Measurements from ENCODE around the gene DKK1.

DKK1 gene

GRCh38 chr10:52313933-52314821 is at the start of gene DKK1:
Gene DKK1 (plus strand): TSS chr10:52314281. CDS start chr10:52314435, 154 bp downstream.
- H3K4me3 ChIP-seq (replicated peaks in 1 of 2; ENCODE audit: low read depth in 2 of 2, low read length in 2 of 2): peak within 1 kb of the TSS; percentile 81 to 85
- peak; percentile 92 for TF ChIP-seq CTCF (IDR thresholded peaks at IDR 0.05; ENCODE audit: low read depth, low read length)
- DNase-seq (ENCODE audit: low read depth in 2 of 2): peak; percentile 85 to 88

DNA sequence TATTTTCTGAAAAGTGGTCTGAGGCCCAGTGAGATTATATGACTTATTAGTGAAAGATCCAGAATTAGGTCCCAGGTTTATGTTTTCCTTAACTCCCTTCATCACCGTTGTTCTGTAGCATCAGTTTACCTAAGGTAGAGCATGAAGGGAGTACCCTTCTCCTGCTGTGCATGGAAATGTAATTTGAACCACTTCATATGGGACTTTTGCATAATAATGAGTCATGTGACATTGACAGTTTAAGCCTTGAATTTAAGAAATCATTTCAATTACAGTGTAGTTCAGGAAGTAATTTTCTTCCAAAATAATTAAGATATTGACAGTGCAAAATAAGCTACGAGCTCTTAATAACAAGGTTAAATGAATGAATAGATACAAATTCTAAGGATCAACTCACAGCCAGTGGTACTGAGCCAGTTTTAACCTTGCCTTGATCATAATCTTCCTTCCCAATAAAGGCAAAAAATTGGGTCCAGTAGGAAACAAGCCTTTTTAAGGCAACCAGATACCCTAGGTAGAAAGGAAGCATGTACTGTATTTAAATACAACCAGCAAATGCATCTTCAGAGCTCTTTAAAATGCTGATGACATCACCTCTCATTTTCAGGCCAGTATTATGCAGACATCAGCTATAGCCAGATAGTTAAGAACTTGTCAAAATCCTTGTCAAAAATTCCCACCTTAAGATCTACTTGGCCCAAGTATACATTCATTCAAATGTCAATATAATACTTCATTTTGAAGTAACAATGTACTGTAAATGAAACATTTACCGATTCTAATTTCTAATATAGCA is 48.8 kb upstream of the DKK1 start:
- no peak overlapping the region for H3K4me3 ChIP-seq (replicated peaks in 1 of 2; ENCODE audit: low read depth in 2 of 2, low read length in 2 of 2)
- TF ChIP-seq CTCF (IDR thresholded peaks at IDR 0.05; ENCODE audit: low read depth, low read length): no peak
- DNase-seq (ENCODE audit: low read depth in 2 of 2): no peak

DNA sequence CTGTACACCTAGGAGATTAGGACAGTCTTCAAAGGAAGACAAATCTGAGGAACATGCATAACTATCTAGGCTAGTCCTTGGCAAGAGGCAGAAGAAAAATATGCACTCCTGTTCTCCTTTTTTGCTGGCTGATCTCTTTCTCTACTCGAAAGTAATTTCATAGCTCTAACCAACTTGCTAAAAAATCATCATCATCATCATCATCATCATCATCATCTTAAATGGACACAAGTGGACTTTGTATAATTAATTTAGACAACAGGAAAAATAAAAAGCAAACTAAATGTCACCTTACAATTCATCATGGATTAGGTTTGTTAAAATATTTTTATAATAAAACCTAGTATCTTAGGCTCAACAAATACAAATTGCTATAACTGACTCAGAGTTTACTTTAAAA is 47.2 kb upstream of the DKK1 start:
- no peak for TF ChIP-seq CTCF (IDR thresholded peaks at IDR 0.05; ENCODE audit: low read depth, low read length)

DNA sequence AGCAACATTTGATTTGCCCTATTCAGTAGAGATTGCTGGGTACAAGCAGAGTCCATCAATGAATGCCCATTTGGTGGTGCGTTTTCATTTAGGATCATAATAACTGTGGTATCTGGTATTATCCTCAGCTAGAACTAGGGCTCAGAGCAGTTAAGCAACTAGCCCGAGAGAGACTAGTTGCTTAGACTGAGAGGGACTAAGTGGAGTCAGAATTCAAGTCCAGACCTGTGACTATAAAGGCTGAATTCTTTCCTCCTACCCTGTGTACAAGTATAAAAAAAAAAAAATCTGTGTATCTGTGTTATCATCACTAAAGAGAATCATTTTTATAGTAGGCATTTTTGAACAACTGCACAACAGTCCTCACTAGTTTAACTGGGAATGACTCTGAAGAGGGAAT is 45.3 kb upstream of the DKK1 start:
- no peak for DNase-seq (ENCODE audit: low read depth in 2 of 2)
- no peak overlapping the region for H3K4me3 ChIP-seq (replicated peaks in 1 of 2; ENCODE audit: low read depth in 2 of 2, low read length in 2 of 2)
- no peak for TF ChIP-seq CTCF (IDR thresholded peaks at IDR 0.05; ENCODE audit: low read depth, low read length)

More for the DNA sequence above, 47.2 kb upstream of the DKK1 start:
- no peak overlapping the region for H3K4me3 ChIP-seq (replicated peaks in 1 of 2; ENCODE audit: low read depth in 2 of 2, low read length in 2 of 2)
- no peak for DNase-seq (ENCODE audit: low read depth in 2 of 2)

- no peak for TF ChIP-seq CTCF (IDR thresholded peaks at IDR 0.05; ENCODE audit: low read depth, low read length)
- no peak overlapping the region for H3K4me3 ChIP-seq (replicated peaks in 1 of 2; ENCODE audit: low read depth in 2 of 2, low read length in 2 of 2)
- no peak for DNase-seq (ENCODE audit: low read depth in 2 of 2)
Measured at GRCh38 chr10:52269233-52269632, 44.8 kb upstream of the DKK1 start.

DNA sequence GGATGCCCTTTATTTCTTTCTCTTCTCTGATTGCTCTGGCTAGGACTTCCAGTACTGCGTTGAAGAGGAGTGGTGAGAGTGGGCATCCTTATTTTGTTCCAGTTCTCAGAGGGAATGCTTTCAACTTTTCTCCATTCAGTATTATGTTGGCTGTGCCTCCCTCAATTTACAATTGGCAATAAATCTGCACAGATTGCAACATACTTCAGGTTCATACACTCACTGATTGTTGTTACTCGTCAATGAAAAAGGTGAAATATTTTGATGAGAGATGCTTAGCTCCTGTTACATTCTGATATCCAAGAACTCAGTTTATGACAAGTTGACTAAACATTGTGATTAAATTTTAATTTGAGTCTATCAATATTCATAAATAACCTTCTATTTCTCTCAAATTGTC is 37.9 kb upstream of the DKK1 start:
- DNase-seq (ENCODE audit: low read depth in 2 of 2): no peak
- H3K4me3 ChIP-seq (replicated peaks in 1 of 2; ENCODE audit: low read depth in 2 of 2, low read length in 2 of 2): no peak overlapping the region
- no peak for TF ChIP-seq CTCF (IDR thresholded peaks at IDR 0.05; ENCODE audit: low read depth, low read length)
